SU-DHL-6 (cell line): ENCODE results near the gene PLEKHA7.

Source experiments
- CTCF ChIP-seq: fragments of 200-600 bp; sonication (generic); IDR thresholded peaks from one replicate; pipeline ENCODE4 v1.5.1; 2017; ENCODE audit warnings: antibody characterized with exemption, mild to moderate bottlenecking, low read length, moderate library complexity; ENCODE audit not compliant: insufficient read depth, poor library complexity, severe bottlenecking
- EZH2phosphoT487 ChIP-seq: fragments of 200-600 bp; sonication (generic), shearing (Covaris generic); conservative IDR thresholded peaks from 2 replicates; pipeline ENCODE4 v1.6.1; 2018; ENCODE audit warnings: mild to moderate bottlenecking, antibody characterized with exemption, low read length, moderate library complexity, mixed read lengths

- TF ChIP-seq CTCF: no peak
- no peak for TF ChIP-seq EZH2phosphoT487
These were observed 67.5 kb downstream of the PLEKHA7 start for GRCh38 chr11:16946477-16947282.
